Fibroblast of lung (primary cell): ENCODE results near the gene SPOCK3.

Experiments
- CTCF ChIP-seq, 2 donors: IDR thresholded peaks in 1 of 2; conservative IDR thresholded peaks in 1 of 2; 1 replicate in 1 of 2; 2 replicates in 1 of 2; pipeline ENCODE4 v1.5.1; 2011 to 2012; ENCODE audit warnings: low read length in 2 of 2, control low read depth in 1 of 2, inconsistent platforms in 1 of 2, low read depth in 1 of 2, mild to moderate bottlenecking in 1 of 2
- EZH2 ChIP-seq: IDR thresholded peaks from 2 replicates; pipeline ENCODE4 v1.5.1; 2012; ENCODE audit warnings: low read length, control low read depth, mild to moderate bottlenecking; ENCODE audit errors: missing control alignments

- TF ChIP-seq CTCF (conservative IDR thresholded peaks at IDR 0.05 in 1 of 2, IDR thresholded peaks at IDR 0.05 in 1 of 2; ENCODE audit: low read depth in 1 of 2, low read length in 2 of 2) (no peak), EZH2 (no peak)
Observed at GRCh38 chr4:167041524-167041923, 192.8 kb downstream of the SPOCK3 start.
